Stomach (tissue), 4 donors: ENCODE measurements around the gene ACBD3.

Experiments
- CTCF ChIP-seq, 7 experiments: fragments of 450-650 bp in 4 of 7; fragments of 200-600 bp in 3 of 7; sonication (generic) in 3 of 7; IDR thresholded peaks; one replicate each; pipeline ENCODE4 v1.5.1; 2016 to 2019; ENCODE audit warnings: antibody characterized with exemption in 7 of 7, control low read depth in 2 of 7, mild to moderate bottlenecking in 1 of 7
- POLR2A ChIP-seq, 4 donors: fragments of 450-650 bp; IDR thresholded peaks; one replicate each; pipeline ENCODE4 v1.6.1; 2016; ENCODE audit warnings: antibody characterized with exemption in 4 of 4, control low read depth in 2 of 4, mild to moderate bottlenecking in 1 of 4, moderate library complexity in 1 of 4

GRCh38 chr1:226233293-226233692 lies 46.8 kb upstream of the ACBD3 start:
- TF ChIP-seq POLR2A (IDR thresholded peaks at IDR 0.05) (no peak), CTCF (IDR thresholded peaks at IDR 0.05) (no peak)
